ENCODE results near the gene ZDHHC16.

- TF ChIP-seq POLR2A (IDR thresholded peaks at IDR 0.05) (peak; percentile 75 to 79), CTCF (IDR thresholded peaks at IDR 0.05 in 4 of 5, conservative IDR thresholded peaks at IDR 0.05 in 1 of 5) (peak in 2 of 5 experiments; percentile 19 to 32)
Measured at GRCh38 chr10:97498076-97498840, 52.3 kb downstream of the ZDHHC16 start, which contains the start of gene MMS19.
